Panc1 (cell line): ENCODE measurements around the gene ACTR10.
"Not testable (repeated sequence)": the region's sequence is repeated elsewhere in the genome, so short reads cannot be mapped to it uniquely, and the experiment has no call there.

Experiments used
- CTCF ChIP-seq: fragments of 450-650 bp; IDR thresholded peaks from 2 replicates; pipeline ENCODE4 v1.5.1; 2017; ENCODE audit warnings: mild to moderate bottlenecking
- POLR2AphosphoS5 ChIP-seq: IDR thresholded peaks from 2 replicates; pipeline ENCODE4 v1.6.1; 2012; ENCODE audit warnings: mild to moderate bottlenecking, low read depth, low read length, moderate library complexity
- SIN3A ChIP-seq: IDR thresholded peaks from 2 replicates; pipeline ENCODE4 v1.6.1; 2012; ENCODE audit warnings: low read depth, mild to moderate bottlenecking, low read length, moderate library complexity, borderline replicate concordance; ENCODE audit not compliant: insufficient read depth
- TCF7L2 ChIP-seq: IDR thresholded peaks from 2 replicates; pipeline ENCODE4 v1.6.1; 2011; ENCODE audit warnings: mild to moderate bottlenecking, low read depth, low read length, inconsistent platforms

DNA sequence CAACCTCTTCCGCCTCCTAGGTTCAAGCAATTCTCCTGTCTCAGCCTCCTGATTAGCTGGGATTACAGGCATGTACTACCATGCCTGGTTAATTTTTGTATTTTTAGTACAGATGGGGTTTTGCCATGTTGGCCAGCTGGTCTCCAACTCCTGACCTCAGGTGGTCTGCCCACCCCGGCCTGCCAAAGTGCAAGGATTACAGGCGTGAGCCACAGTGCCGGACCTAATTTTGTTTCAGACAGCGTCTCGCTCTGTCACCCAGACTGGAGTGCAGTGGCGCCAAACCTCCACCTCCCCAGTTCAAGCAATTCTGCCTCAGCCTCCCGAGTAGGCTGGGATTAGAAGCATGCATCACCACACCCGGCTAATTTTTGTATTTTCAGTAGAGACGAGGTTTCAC, 62.1 kb downstream of the ACTR10 start:
- not testable (repeated sequence) for TF ChIP-seq CTCF, SIN3A, POLR2AphosphoS5, TCF7L2
